Measurements from ENCODE around the gene PRPSAP2. TPM values are rescaled to one million over a fixed set of nuclear protein-coding genes. Genes with fewer than 3 reads are reported as not detected.

The PRPSAP2 gene
- polyA plus RNA-seq, 1 donor (not counting 4 experiments of a cell fraction or from before 2014, with no cell fraction given), result 39.1 TPM

DNA sequence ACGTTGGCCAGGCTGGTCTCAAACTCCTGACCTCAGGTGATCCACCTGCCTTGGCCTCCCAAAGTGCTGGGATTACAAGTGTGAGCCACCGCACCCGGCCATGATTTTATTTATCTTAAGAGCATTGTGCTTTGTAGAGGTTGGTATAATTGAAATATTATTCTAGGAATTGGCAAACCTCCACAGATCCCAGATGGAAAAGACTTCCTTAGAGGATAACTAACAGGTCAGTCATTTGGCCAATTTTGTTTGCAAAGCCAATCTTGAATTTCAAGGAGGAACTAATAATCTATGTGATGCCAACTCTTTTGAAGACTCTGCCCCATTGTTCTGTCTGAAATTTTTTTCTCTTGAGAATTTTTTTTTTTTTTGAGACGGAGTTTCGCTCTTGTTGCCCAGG is 47.3 kb downstream of the PRPSAP2 start:
- TF ChIP-seq EZH2 (IDR thresholded peaks at IDR 0.05; ENCODE audit: low read length), result no peak
- TF ChIP-seq CTCF (optimal IDR thresholded peaks at IDR 0.05 in 1 of 3, IDR thresholded peaks at IDR 0.05 in 1 of 3, conservative IDR thresholded peaks at IDR 0.05 in 1 of 3; ENCODE audit: extremely low read depth in 1 of 3, insufficient read depth in 2 of 3, low read length in 3 of 3), result no peak
- no peaks in the 10 kb centered on the region for H3K4me1 ChIP-seq (ENCODE audit: control insufficient read depth, extremely low read depth, insufficient read depth, low read length)
- DNase-seq (ENCODE audit: low read depth, low spot score) (no peak), FAIRE-seq (no peak)
- H2AFZ ChIP-seq (ENCODE audit: control insufficient read depth, low read length), result no peak overlapping the region
- no peak overlapping the region for H3K4me2 ChIP-seq (ENCODE audit: control insufficient read depth, extremely low read depth, insufficient read depth, low read depth, low read length)
- no peaks in the 10 kb centered on the region for H3K79me2 ChIP-seq (ENCODE audit: control insufficient read depth, insufficient read depth, low read length)
- no peak overlapping the region for H3K4me3 ChIP-seq (ENCODE audit: control insufficient read depth in 2 of 3, extremely low read depth in 1 of 3, insufficient read depth in 2 of 3, low read depth in 1 of 3, low read length in 3 of 3)
- H4K20me1 ChIP-seq (ENCODE audit: control insufficient read depth, extremely low read depth, insufficient read depth, low read length), result no peaks in the 10 kb centered on the region
- H3K9me1 ChIP-seq (ENCODE audit: control insufficient read depth, extremely low read depth, insufficient read depth, low read length), result no peaks in the 10 kb centered on the region
- H3K27me3 ChIP-seq (ENCODE audit: control insufficient read depth, extremely low read depth, insufficient read depth, low read length), result no peaks in the 10 kb centered on the region
- peaks cover 11 to 21% of the 10 kb centered on the region in 2 experiments for H3K36me3 ChIP-seq (ENCODE audit: control insufficient read depth in 2 of 2, extremely low read depth in 1 of 2, insufficient read depth in 2 of 2, low read length in 2 of 2)
- no peak overlapping the region for H3K27ac ChIP-seq (ENCODE audit: control insufficient read depth, insufficient read depth, low read length)
- no peaks in the 10 kb centered on the region for H3K9me3 ChIP-seq (ENCODE audit: control insufficient read depth, low read depth, low read length)
- dilution Hi-C loops (cut with MboI; ENCODE audit: extremely low pct_ligation_motif_present, low sequenced_read_pairs), result no loop called here
- no peak overlapping the region for H3K9ac ChIP-seq (ENCODE audit: control insufficient read depth, extremely low read depth, insufficient read depth, low read length)

DNA sequence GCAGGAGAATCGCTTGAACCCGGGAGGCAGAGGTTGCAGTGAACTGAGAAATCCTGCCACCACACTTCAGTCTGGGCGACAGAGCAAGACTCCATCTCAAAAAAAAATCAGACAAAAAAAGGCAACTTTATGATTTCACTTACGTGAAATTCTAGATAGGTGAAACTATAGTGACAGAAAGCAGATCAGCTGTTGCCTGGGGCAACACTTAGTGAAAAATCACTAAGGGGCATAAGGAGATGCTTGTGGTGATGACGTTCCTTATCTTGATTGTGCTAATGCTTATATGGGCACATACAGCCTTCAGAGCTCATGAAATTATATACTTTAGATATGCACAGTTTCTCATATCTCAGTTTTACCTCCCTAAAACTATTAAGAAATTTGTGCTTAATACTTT is 52.4 kb downstream of the PRPSAP2 start:
- no peaks in the 10 kb centered on the region for H3K27me3 ChIP-seq (ENCODE audit: control insufficient read depth, extremely low read depth, insufficient read depth, low read length)
- FAIRE-seq, result no peak
- H4K20me1 ChIP-seq (ENCODE audit: control insufficient read depth, extremely low read depth, insufficient read depth, low read length), result no peaks in the 10 kb centered on the region
- H3K9me1 ChIP-seq (ENCODE audit: control insufficient read depth, extremely low read depth, insufficient read depth, low read length), result no peaks in the 10 kb centered on the region
- no peaks in the 10 kb centered on the region for H3K9me3 ChIP-seq (ENCODE audit: control insufficient read depth, low read depth, low read length)
- H3K79me2 ChIP-seq (ENCODE audit: control insufficient read depth, insufficient read depth, low read length), result no peaks in the 10 kb centered on the region
- no peak overlapping the region for H3K4me2 ChIP-seq (ENCODE audit: control insufficient read depth, extremely low read depth, insufficient read depth, low read depth, low read length)
- TF ChIP-seq CTCF (optimal IDR thresholded peaks at IDR 0.05 in 1 of 3, IDR thresholded peaks at IDR 0.05 in 1 of 3, conservative IDR thresholded peaks at IDR 0.05 in 1 of 3; ENCODE audit: extremely low read depth in 1 of 3, insufficient read depth in 2 of 3, low read length in 3 of 3) (no peak), EZH2 (IDR thresholded peaks at IDR 0.05; ENCODE audit: low read length) (no peak)
- no peak overlapping the region for H3K4me3 ChIP-seq (ENCODE audit: control insufficient read depth in 2 of 3, extremely low read depth in 1 of 3, insufficient read depth in 2 of 3, low read depth in 1 of 3, low read length in 3 of 3)
- H3K36me3 ChIP-seq (ENCODE audit: control insufficient read depth in 2 of 2, extremely low read depth in 1 of 2, insufficient read depth in 2 of 2, low read length in 2 of 2), result peaks cover 5 to 20% of the 10 kb centered on the region in 2 experiments
- no peak overlapping the region for H3K9ac ChIP-seq (ENCODE audit: control insufficient read depth, extremely low read depth, insufficient read depth, low read length)
- H3K4me1 ChIP-seq (ENCODE audit: control insufficient read depth, extremely low read depth, insufficient read depth, low read length), result no peaks in the 10 kb centered on the region
- H3K27ac ChIP-seq (ENCODE audit: control insufficient read depth, insufficient read depth, low read length), result no peak overlapping the region
- no peak overlapping the region for H2AFZ ChIP-seq (ENCODE audit: control insufficient read depth, low read length)
- dilution Hi-C loops (cut with MboI; ENCODE audit: extremely low pct_ligation_motif_present, low sequenced_read_pairs), result no loop called here
- no peak for DNase-seq (ENCODE audit: low read depth, low spot score)
